CD4-positive, alpha-beta T cell treated with Interleukin-2 at 100 ng/mL for 4 hours (primary cell): Measurements from ENCODE around the gene SDHAF4.
"Not testable (repeated sequence)": the region's sequence is repeated elsewhere in the genome, so short reads cannot be mapped to it uniquely, and the experiment has no call there.

ENCODE experiments used
- DNase-seq: peaks from one replicate; pipeline ENCODE4 v3.0.0-alpha.2; 2020; ENCODE audit warnings: low spot score

The SDHAF4 gene

GRCh38 chr6:70566751-70567382, at the start of gene SDHAF4:
SDHAF4 (plus strand) TSS chr6:70566930; CDS start chr6:70566941, 11 bp downstream.
- peak; percentile 95 for DNase-seq

- no peak for DNase-seq
Measured at GRCh38 chr6:70518723-70519122, 48.0 kb upstream of the SDHAF4 start.

GRCh38 chr6:70520575-70520974, 46.2 kb upstream of the SDHAF4 start:
- peak; percentile 30 for DNase-seq

GRCh38 chr6:70524721-70525286, 41.9 kb upstream of the SDHAF4 start:
- DNase-seq: no peak

GRCh38 chr6:70527071-70527737, 39.5 kb upstream of the SDHAF4 start:
- no peak for DNase-seq

- no peak for DNase-seq
Measured at GRCh38 chr6:70530023-70530422, 36.7 kb upstream of the SDHAF4 start.

- no peak for DNase-seq
Measured at GRCh38 chr6:70531133-70531532, 35.6 kb upstream of the SDHAF4 start.

GRCh38 chr6:70537266-70537665, 29.5 kb upstream of the SDHAF4 start:
- no peak for DNase-seq

- DNase-seq: no peak
Measured at GRCh38 chr6:70538376-70538775, 28.4 kb upstream of the SDHAF4 start.

- no peak for DNase-seq
Measured at GRCh38 chr6:70547313-70547712, 19.4 kb upstream of the SDHAF4 start.

GRCh38 chr6:70547905-70548304, 18.8 kb upstream of the SDHAF4 start:
- no peak for DNase-seq

- no peak for DNase-seq
Measured at GRCh38 chr6:70549327-70549726, 17.4 kb upstream of the SDHAF4 start.

- DNase-seq: no peak
Measured at GRCh38 chr6:70551566-70551965, 15.2 kb upstream of the SDHAF4 start.

- not testable (repeated sequence) for DNase-seq
Measured at GRCh38 chr6:70552286-70552940, 14.3 kb upstream of the SDHAF4 start.

GRCh38 chr6:70552974-70553373, 13.8 kb upstream of the SDHAF4 start:
- no peak for DNase-seq

GRCh38 chr6:70557998-70558397, 8.7 kb upstream of the SDHAF4 start:
- no peak for DNase-seq

GRCh38 chr6:70562401-70562800, 4.3 kb upstream of the SDHAF4 start:
- not testable (repeated sequence) for DNase-seq

GRCh38 chr6:70563530-70563929, 3.2 kb upstream of the SDHAF4 start:
- no peak for DNase-seq

GRCh38 chr6:70574643-70575042, 7.9 kb downstream of the SDHAF4 start:
- DNase-seq: no peak

- DNase-seq: no peak
Measured at GRCh38 chr6:70575899-70576495, 9.3 kb downstream of the SDHAF4 start.

- DNase-seq: no peak
Measured at GRCh38 chr6:70586114-70586513, 19.4 kb downstream of the SDHAF4 start.

- DNase-seq: no peak
Measured at GRCh38 chr6:70590400-70590799, 23.7 kb downstream of the SDHAF4 start.
